Hepatic stellate cell (primary cell): Measurements from ENCODE around the gene SULT6B1.

ENCODE experiments used
- DNase-seq: peaks from one replicate; pipeline ENCODE4 v3.0.0; 2011; ENCODE audit warnings: low spot score

Gene SULT6B1

GRCh38 chr2:37148325-37148724 is 40.1 kb downstream of the SULT6B1 start:
- DNase-seq, result no peak

- DNase-seq, result no peak
These were observed 42.4 kb downstream of the SULT6B1 start for GRCh38 chr2:37146062-37146461.

- no peak for DNase-seq
These were observed 44.5 kb downstream of the SULT6B1 start for GRCh38 chr2:37143974-37144373.

GRCh38 chr2:37142546-37142945 is 45.9 kb downstream of the SULT6B1 start:
- no peak for DNase-seq

GRCh38 chr2:37132914-37133313 is 55.6 kb downstream of the SULT6B1 start:
- no peak for DNase-seq

- no peak for DNase-seq
These were observed 63.1 kb downstream of the SULT6B1 start for GRCh38 chr2:37125416-37125815.

- no peak for DNase-seq
These were observed 69.3 kb downstream of the SULT6B1 start for GRCh38 chr2:37119157-37119556.
